GM18870 (cell line): ENCODE results near the gene GSG1L.

ENCODE experiments used
- ATAC-seq: cut with Tn5 transposase; IDR thresholded peaks from one replicate; pipeline ENCODE4 v1.9.1; 2021; ENCODE audit warnings: moderate library complexity; ENCODE audit not compliant: unreplicated experiment

Gene GSG1L

GRCh38 chr16:27764869-27765675 lies 298.4 kb downstream of the GSG1L start:
- ATAC-seq: no peak

DNA sequence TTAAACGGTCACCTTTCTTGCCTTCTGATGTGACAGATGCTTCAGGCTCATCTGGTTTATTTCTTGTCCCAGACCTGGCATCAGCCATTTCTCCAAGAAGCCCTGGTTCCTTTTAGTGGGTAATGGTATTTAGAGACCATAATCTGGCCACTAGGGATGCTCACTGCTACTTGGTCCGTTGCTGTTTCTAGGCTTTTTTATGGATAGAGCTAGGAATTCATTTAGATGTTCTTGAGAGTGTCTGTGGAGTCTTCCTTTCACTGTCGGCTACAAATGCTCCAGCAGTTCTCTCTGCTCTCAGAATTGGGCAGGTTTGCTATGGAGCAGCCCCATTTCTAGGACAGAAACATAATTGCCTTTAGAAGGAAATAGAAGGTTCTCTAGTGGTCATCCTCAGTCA lies 299.1 kb downstream of the GSG1L start:
- ATAC-seq: no peak

DNA sequence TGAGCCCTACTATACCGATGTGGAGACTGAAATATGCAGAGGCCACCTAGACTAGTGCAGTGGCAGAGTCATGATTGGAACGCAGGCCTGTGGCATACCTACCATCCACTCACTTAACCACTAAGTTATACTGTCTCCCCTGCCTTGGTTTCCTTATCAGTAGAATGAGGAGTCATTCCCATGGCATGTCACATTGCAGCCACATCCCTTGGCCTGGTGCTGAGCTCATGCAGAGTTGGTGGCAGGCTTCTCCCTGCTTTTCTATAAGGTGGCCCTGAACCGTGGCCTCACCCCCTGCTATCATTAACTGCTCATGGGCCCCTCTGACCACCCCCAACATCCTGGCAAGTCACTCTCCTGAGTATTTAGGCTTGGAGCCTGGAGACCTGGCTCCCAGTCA lies 301.1 kb downstream of the GSG1L start:
- ATAC-seq: no peak

DNA sequence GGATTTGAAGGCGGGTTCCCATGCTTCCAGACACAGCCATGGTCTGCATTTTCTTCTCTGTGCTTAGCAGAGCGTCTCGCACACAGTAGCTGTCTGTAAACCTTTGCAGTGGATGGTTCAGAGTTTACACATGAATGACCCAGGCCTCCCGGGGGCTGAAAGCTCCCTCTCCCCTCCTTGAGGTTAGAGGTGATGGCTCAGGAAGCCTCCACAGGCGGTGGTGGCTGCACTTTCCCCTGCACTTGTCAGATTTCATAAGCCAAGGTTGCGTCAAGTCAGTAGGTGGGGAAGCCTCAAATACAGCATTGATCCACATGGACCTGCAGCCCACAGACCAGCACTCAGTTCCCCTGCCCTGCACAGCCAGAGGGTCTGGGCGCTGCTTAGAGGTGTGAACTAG lies 301.7 kb downstream of the GSG1L start:
- no peak for ATAC-seq

GRCh38 chr16:27760789-27761176 lies 302.7 kb downstream of the GSG1L start:
- ATAC-seq: no peak

- no peak for ATAC-seq
These were observed 303.3 kb downstream of the GSG1L start for GRCh38 chr16:27759967-27760788.

DNA sequence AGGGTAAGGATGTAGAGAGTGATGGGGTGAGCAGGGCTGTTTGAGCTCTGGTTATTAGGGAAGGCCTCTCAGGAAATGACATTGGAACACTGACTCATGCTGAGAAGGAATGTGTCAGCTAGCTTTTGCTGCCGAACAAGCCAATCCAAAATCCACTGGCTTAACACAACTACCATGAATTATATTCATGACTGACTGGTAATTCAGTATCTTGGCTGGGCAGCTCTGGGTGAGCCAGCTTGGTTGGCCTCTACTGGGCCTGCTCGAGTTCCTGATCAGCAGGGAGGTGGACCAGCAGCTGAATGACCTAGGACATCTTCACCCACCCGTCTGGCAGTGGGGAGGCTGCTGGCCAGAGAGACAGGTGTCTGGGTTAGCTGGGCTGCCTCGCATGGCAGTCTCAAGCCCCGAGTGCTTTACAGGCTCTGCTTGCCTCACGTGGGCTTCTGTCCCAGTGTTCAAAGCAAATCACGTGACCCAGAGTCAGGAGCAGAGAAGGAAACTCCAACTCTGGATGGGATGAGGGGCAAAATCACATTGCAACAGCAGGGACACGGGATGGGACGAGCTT lies 304.1 kb downstream of the GSG1L start:
- no peak for ATAC-seq

DNA sequence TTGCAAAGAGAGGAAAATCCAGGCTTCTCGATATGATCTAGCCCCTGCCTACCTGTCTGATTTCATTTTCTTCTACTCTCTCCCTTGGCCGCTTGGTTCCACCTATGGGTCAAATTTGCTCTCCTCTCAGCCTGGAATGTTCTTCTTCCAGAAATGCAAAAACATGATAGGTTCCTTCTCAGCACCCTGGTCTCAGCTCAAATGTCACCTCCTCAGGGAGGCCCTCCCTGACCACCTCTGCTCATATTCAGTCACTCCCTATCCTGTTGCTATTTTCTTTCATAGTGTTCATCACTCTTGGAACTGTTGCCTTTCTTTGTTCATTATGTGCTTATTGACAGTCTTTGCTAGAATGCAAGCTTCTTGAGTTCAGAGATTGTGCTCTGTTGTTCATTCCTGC lies 305.0 kb downstream of the GSG1L start:
- ATAC-seq: no peak

DNA sequence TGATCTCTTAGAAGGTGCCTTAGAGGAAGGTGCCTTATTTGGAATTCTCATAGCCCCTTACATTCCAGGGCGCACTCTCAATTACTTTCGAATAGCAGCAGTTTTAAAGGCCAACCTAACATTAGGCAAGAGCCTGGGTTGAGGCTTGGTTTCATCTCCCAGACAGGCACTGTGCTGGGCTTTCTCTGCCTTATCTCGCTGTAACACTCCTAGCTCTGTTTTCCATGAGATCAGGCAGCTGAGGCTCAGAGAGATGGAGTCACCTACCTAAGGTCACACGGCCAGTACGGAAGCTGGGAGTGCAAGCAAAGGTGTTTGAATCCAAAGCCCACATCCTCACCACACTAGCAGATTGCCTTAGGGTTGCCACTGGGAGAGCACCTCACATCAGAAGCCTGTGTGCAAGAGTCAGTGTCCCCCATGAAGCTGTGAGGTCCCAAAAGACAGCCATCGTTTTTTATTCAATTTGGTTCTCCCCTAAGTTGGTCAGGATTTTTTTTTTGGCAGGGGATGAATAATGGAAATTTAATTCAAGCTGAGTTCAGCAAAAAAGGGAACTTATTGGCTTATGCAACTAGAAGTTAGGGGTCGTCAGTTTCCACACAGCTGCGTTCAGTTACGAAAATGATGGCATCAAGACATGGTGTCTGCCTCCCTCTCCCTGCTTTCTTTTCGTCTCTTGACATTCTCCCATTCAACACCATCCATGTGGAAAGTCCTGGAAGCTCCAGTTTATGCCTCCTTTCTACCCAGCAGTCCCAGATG lies 307.1 kb downstream of the GSG1L start:
- ATAC-seq: no peak

- ATAC-seq: no peak
These were observed 308.5 kb downstream of the GSG1L start for GRCh38 chr16:27754788-27755690.

DNA sequence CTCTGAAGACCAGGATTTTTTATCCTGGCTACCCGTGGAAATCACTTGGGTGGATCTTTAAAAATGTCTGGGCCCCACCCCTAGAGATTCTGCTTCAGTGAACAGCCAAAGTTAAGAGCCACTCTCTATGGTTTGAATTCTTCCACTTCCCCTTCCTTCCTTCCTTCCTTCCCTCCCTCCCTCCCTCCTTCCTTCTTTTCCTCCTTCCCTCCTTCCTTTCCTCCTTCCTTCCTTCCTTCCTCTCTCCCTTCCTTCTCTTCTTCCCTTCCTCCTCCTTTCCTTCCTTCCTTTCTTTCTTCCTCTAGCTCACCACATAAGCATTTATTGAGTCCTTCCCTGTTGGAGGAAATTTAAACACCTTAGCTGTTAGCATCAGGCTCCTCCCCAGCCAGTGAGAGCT lies 310.0 kb downstream of the GSG1L start:
- no peak for ATAC-seq

GRCh38 chr16:27752241-27752640 lies 311.3 kb downstream of the GSG1L start:
- ATAC-seq: no peak

- ATAC-seq: no peak
These were observed 311.8 kb downstream of the GSG1L start for GRCh38 chr16:27751676-27752075.

GRCh38 chr16:27751233-27751632 lies 312.3 kb downstream of the GSG1L start:
- ATAC-seq: no peak

- ATAC-seq: no peak
These were observed 313.6 kb downstream of the GSG1L start for GRCh38 chr16:27749946-27750345.

DNA sequence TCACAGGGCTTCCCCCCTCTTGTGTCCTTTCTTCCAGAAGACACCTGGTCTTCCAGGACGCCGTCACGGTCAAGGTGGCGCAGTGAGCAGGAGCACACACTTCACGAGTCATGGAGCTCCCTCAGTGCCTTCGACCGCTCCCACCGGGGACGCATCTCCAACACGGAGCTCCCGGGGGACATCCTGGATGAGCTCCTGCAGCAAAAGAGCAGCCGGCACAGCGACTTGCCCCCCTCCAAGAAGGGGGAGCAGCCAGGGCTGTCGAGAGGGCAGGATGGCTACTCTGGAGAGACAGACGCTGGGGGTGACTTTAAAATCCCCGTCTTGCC lies 314.0 kb downstream of the GSG1L start:
- no peak for ATAC-seq

- ATAC-seq: no peak
These were observed 314.5 kb downstream of the GSG1L start for GRCh38 chr16:27748868-27749546.

GRCh38 chr16:27747946-27748345 lies 315.6 kb downstream of the GSG1L start:
- no peak for ATAC-seq

DNA sequence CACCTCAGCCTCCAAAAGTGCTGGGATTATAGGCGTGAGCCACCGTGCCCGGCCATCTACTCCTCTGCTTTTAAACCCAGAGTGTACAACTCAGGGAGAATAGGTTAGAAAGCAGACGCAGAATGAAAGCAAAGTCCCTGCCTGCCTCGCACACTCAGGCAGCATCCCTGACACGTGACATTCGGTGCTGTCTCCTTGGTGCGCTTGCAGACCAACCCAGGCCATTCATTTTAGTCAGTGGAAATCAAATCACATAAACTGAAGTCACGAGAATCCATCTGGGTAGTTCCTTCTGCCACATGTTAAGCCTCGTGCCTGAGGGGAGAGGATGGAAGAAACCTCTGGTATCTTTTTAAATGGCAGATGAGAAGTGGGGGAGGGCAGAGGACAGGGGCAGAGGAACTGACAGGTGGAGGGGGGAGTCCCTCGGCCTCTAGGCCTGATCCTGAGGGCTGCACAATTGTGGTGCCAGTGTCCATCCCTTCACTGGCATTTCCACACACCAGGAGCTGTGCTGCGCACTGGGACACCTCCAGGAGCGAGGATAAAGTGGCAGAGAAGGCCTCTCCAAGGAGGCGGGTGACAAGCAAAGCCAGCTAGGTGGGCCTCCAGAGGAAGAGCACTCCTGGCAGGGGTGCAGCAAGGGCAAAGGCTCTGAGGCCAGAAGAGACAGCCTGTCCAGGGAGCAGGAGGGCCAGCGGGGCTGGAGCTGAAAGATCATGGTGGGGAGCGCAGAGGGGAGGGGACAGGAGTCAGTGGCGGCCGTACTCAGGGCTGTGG lies 317.2 kb downstream of the GSG1L start:
- ATAC-seq: no peak
